Psoas muscle (tissue), 8 donors: ENCODE results near the gene GRIK1. TPM values are rescaled to one million over a fixed set of nuclear protein-coding genes. Genes with fewer than 3 reads are reported as not detected.

Source experiments
- ATAC-seq, 4 donors: fragments of 200-7000 bp; cut with Tn5 transposase; one replicate each; pipeline ENCODE4 v1.9.1; 2020; ENCODE audit warnings: moderate library complexity in 3 of 4, mild to moderate bottlenecking in 2 of 4
- DNase-seq, 2 donors: peaks; one replicate each; pipeline ENCODE4 v3.0.0-alpha.2; 2020
- H3K27ac ChIP-seq: fragments of 200-600 bp; one replicate; pipeline ENCODE4 v1.8.0; 2022
- H3K27me3 ChIP-seq, 3 donors: fragments of 200-600 bp in 1 of 3; one replicate each; pipeline versions ENCODE4 v1.6.1 to v1.8.0; 2013 to 2022; ENCODE audit warnings: low read length in 2 of 3, mild to moderate bottlenecking in 2 of 3, moderate library complexity in 1 of 3; ENCODE audit not compliant: insufficient read depth in 3 of 3
- H3K36me3 ChIP-seq, 2 donors: fragments of 200-600 bp in 1 of 2; one replicate each; pipeline versions ENCODE4 v1.6.1 to v1.8.0; 2013 to 2022; ENCODE audit warnings: low read depth in 1 of 2, mild to moderate bottlenecking in 1 of 2, moderate library complexity in 1 of 2; ENCODE audit not compliant: insufficient read depth in 1 of 2
- H3K4me1 ChIP-seq: fragments of 200-600 bp; one replicate; pipeline ENCODE4 v1.8.0; 2022
- H3K4me3 ChIP-seq: fragments of 200-600 bp; one replicate; pipeline ENCODE4 v1.8.0; 2022; ENCODE audit warnings: mild to moderate bottlenecking
- H3K9me3 ChIP-seq: fragments of 200-600 bp; one replicate; pipeline ENCODE4 v1.8.0; 2022
- CTCF ChIP-seq: fragments of 200-600 bp; IDR thresholded peaks from one replicate; pipeline ENCODE4 v1.8.0; 2022; ENCODE audit warnings: antibody characterized with exemption
- WGBS, 3 donors: extraction: QIAGEN DNeasy Blood & Tissue Kit; methylation state at CpG; one replicate each; pipeline versions ENCODE4 v1.1.6 to v1.1.7; 2013; 5-methylcytosine and 5-hydroxymethylcytosine counted together
- intact Hi-C, 2 donors: fragments of 100-400 bp; cut with DNase I; formaldehyde crosslinking; loops; one replicate each; pipeline versions ENCODE4 v1.11.0 to v1.14.2; 2022
- polyA plus RNA-seq, 3 donors: library from polyadenylated mRNA; stranded (reverse); fragments of 200-250 nt; gene quantifications; one replicate each; pipeline ENCODE4 v1.2.3, GENCODE V29; 2013
- total RNA-seq, 4 donors: library from RNA; stranded (reverse); fragmentation: NEBNext Ultra II Directional in 2 of 4; extraction: Animal tissue kit (Norgen Biotek cat#: 25700) in 2 of 4; gene quantifications; one replicate each; pipeline versions ENCODE4 v1.2.1 to v1.2.4, GENCODE V29; 2021 to 2023
- donor health status: healthy with polysubstance abuse.
- donor health status: DM: no; HTN: no; CAD: no; lungs with moderate emphysema.
- donor health status: Bipolar disorder and iron deficiency.
- donor health status: healthy.
- donor health status: DM: yes; HTN: yes; CAD: no.
- donor health status: DM: no; HTN: no; CAD: no.
- donor health status: DM: no; HTN: no; CAD: no.
- donor health status: DM: yes; HTN: yes; CAD: no.

Gene GRIK1
- total and polyA plus RNA-seq, 7 donors: 0.01 to 0.04 TPM; not detected in 5

- Histone ChIP-seq H3K36me3 (no peaks in the 10 kb centered on the region), H3K9me3 (no peaks in the 10 kb centered on the region), H3K4me3 (no peak overlapping the region), H3K27me3 (no peaks in the 10 kb centered on the region), H3K4me1 (no peaks in the 10 kb centered on the region), H3K27ac (no peak overlapping the region)
- intact Hi-C loops: no loop called here
- TF ChIP-seq CTCF: no peak
- ATAC-seq: no peak
- 76 to 89% (median 81%) methylated on average over 3 of the region's 3 CpGs for WGBS, 3 donors
- no peak for DNase-seq
These were observed 293.9 kb downstream of the GRIK1 start for GRCh38 chr21:29645666-29646553.

- ATAC-seq (no peak), DNase-seq (no peak)
- TF ChIP-seq CTCF: no peak
- Histone ChIP-seq H3K27ac (no peak overlapping the region), H3K4me3 (no peak overlapping the region), H3K4me1 (no peaks in the 10 kb centered on the region), H3K36me3 (no peaks in the 10 kb centered on the region), H3K27me3 (no peaks in the 10 kb centered on the region), H3K9me3 (no peaks in the 10 kb centered on the region)
- 80 to 92% (median 89%) methylated on average over 3 of the region's 3 CpGs for WGBS, 3 donors
- intact Hi-C loops: no loop called here
These were observed 296.5 kb downstream of the GRIK1 start for GRCh38 chr21:29643289-29643688.

- WGBS, 3 donors: 88 to 90% (median 90%) methylated on average over 10 of the region's 10 CpGs
- no peaks in the 10 kb centered on the region for H3K36me3 ChIP-seq
- H3K9me3 ChIP-seq: no peaks in the 10 kb centered on the region
- no peaks in the 10 kb centered on the region for H3K27me3 ChIP-seq
- DNase-seq: peak in 1 of 2 donors; percentile 39
- H3K27ac ChIP-seq: no peak overlapping the region
- no peak for TF ChIP-seq CTCF
- no peak for ATAC-seq
- H3K4me3 ChIP-seq: no peak overlapping the region
- no peaks in the 10 kb centered on the region for H3K4me1 ChIP-seq
- intact Hi-C loops: no loop called here
These were observed 297.1 kb downstream of the GRIK1 start for GRCh38 chr21:29642551-29643245.

- no peak overlapping the region for H3K4me3 ChIP-seq
- no peak for ATAC-seq
- no peaks in the 10 kb centered on the region for H3K36me3 ChIP-seq
- H3K4me1 ChIP-seq: no peaks in the 10 kb centered on the region
- no peak for TF ChIP-seq CTCF
- 77 to 92% (median 90%) methylated on average over 7 of the region's 7 CpGs for WGBS, 3 donors
- no peaks in the 10 kb centered on the region for H3K9me3 ChIP-seq
- DNase-seq: no peak
- no peaks in the 10 kb centered on the region for H3K27me3 ChIP-seq
- no peak overlapping the region for H3K27ac ChIP-seq
- intact Hi-C loops: no loop called here
These were observed 297.9 kb downstream of the GRIK1 start for GRCh38 chr21:29641635-29642550.
